ENCODE measurements around the gene VAX1. TPM values are rescaled to one million over a fixed set of nuclear protein-coding genes. Genes with fewer than 3 reads are reported as not detected.
A peak's percentile ranks its signal among the peaks of the same experiment; 100 is the strongest.
"Not testable (repeated sequence)": the region's sequence is repeated elsewhere in the genome, so short reads cannot be mapped to it uniquely, and the experiment has no call there.

VAX1 gene
- total RNA-seq, 1 donor from 2014 or later: not detected

- DNase-seq (ENCODE audit: low read depth): no peak
Measured at GRCh38 chr10:117136391-117136975, 1.6 kb downstream of the VAX1 start.

- DNase-seq (ENCODE audit: low read depth): no peak
Measured at GRCh38 chr10:117135480-117136140, 2.5 kb downstream of the VAX1 start.

GRCh38 chr10:117135026-117135372, 3.1 kb downstream of the VAX1 start:
- no peak for DNase-seq (ENCODE audit: low read depth)

GRCh38 chr10:117134306-117135025, 3.6 kb downstream of the VAX1 start:
- no peak for DNase-seq (ENCODE audit: low read depth)

- DNase-seq (ENCODE audit: low read depth): no peak
Measured at GRCh38 chr10:117134056-117134305, 4.1 kb downstream of the VAX1 start.

- no peak for DNase-seq (ENCODE audit: low read depth)
Measured at GRCh38 chr10:117133273-117134055, 4.6 kb downstream of the VAX1 start.

- DNase-seq (ENCODE audit: low read depth): no peak
Measured at GRCh38 chr10:117132751-117133231, 5.3 kb downstream of the VAX1 start.

GRCh38 chr10:117131376-117132327, 6.4 kb downstream of the VAX1 start:
- DNase-seq (ENCODE audit: low read depth): no peak

GRCh38 chr10:117130862-117131375, 7.2 kb downstream of the VAX1 start:
- DNase-seq (ENCODE audit: low read depth): no peak

GRCh38 chr10:117130346-117130745, 7.7 kb downstream of the VAX1 start:
- no peak for DNase-seq (ENCODE audit: low read depth)

GRCh38 chr10:117126645-117127044, 11.4 kb downstream of the VAX1 start:
- not testable (repeated sequence) for DNase-seq (ENCODE audit: low read depth)

- DNase-seq (ENCODE audit: low read depth): no peak
Measured at GRCh38 chr10:117126034-117126433, 12.0 kb downstream of the VAX1 start.

GRCh38 chr10:117112220-117112619, 25.9 kb downstream of the VAX1 start:
- peak; percentile 12 for DNase-seq (ENCODE audit: low read depth)

- no peak for DNase-seq (ENCODE audit: low read depth)
Measured at GRCh38 chr10:117107238-117107637, 30.8 kb downstream of the VAX1 start.

- no peak for DNase-seq (ENCODE audit: low read depth)
Measured at GRCh38 chr10:117096599-117097201, 41.4 kb downstream of the VAX1 start.

GRCh38 chr10:117094856-117095255, 43.2 kb downstream of the VAX1 start:
- DNase-seq (ENCODE audit: low read depth): no peak

GRCh38 chr10:117092386-117092785, 45.7 kb downstream of the VAX1 start:
- peak; percentile 9 for DNase-seq (ENCODE audit: low read depth)

GRCh38 chr10:117090834-117091233, 47.2 kb downstream of the VAX1 start:
- DNase-seq (ENCODE audit: low read depth): no peak

- no peak for DNase-seq (ENCODE audit: low read depth)
Measured at GRCh38 chr10:117087521-117087920, 50.5 kb downstream of the VAX1 start.

GRCh38 chr10:117086546-117086945, 51.5 kb downstream of the VAX1 start:
- no peak for DNase-seq (ENCODE audit: low read depth)
